OCI-LY1 (cell line): ENCODE data around the gene NSL1.
"Not testable (repeated sequence)": the region's sequence is repeated elsewhere in the genome, so short reads cannot be mapped to it uniquely, and the experiment has no call there.

Experiments
- EZH2 ChIP-seq: fragments of 200-600 bp; sonication (generic), shearing (Covaris generic); IDR thresholded peaks from 2 replicates; pipeline ENCODE4 v1.8.0; 2017; ENCODE audit warnings: borderline replicate concordance, mixed run types, mild to moderate bottlenecking, antibody characterized with exemption, low read length, moderate library complexity, mixed read lengths
- TF ChIP-seq, protein P1 (sequence below): fragments of 200-600 bp; sonication (generic), shearing (Covaris generic); IDR thresholded peaks from 2 replicates; pipeline ENCODE4 v1.5.1; 2017; ENCODE audit warnings: mild to moderate bottlenecking, antibody characterized with exemption, low read length, moderate library complexity, mixed read lengths

DNA sequence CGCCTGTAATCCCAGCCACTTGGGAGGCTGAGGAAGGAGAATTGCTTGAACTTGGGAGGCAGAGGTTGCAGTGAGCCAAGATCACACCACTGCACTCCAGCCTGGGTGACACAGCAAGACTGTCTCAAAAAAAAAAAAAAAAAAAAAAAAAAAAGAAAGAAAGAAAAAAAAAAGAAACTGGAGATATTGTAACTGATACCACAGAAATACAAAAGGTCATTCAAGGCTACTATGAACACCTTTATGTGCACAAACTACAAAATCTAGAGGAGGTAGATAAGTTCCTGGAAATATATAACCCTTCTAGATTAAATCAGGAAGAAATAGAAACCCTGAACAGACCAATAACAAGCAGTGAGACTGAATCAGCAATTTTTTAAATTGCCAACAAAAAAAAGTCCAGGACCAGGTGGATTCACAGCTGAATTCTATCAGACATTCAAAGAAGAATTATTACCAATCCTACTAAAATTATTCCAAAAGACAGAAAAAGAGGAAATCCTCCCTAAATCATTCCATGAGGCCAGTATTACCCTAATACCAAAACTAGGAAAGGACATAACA is 26.8 kb downstream of the NSL1 start:
- TF ChIP-seq EZH2 = not testable (repeated sequence)
- TF ChIP-seq, protein P1, sequence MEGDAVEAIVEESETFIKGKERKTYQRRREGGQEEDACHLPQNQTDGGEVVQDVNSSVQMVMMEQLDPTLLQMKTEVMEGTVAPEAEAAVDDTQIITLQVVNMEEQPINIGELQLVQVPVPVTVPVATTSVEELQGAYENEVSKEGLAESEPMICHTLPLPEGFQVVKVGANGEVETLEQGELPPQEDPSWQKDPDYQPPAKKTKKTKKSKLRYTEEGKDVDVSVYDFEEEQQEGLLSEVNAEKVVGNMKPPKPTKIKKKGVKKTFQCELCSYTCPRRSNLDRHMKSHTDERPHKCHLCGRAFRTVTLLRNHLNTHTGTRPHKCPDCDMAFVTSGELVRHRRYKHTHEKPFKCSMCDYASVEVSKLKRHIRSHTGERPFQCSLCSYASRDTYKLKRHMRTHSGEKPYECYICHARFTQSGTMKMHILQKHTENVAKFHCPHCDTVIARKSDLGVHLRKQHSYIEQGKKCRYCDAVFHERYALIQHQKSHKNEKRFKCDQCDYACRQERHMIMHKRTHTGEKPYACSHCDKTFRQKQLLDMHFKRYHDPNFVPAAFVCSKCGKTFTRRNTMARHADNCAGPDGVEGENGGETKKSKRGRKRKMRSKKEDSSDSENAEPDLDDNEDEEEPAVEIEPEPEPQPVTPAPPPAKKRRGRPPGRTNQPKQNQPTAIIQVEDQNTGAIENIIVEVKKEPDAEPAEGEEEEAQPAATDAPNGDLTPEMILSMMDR = not testable (repeated sequence)
